ENCODE measurements around the gene ZFP64.

The ZFP64 gene

DNA sequence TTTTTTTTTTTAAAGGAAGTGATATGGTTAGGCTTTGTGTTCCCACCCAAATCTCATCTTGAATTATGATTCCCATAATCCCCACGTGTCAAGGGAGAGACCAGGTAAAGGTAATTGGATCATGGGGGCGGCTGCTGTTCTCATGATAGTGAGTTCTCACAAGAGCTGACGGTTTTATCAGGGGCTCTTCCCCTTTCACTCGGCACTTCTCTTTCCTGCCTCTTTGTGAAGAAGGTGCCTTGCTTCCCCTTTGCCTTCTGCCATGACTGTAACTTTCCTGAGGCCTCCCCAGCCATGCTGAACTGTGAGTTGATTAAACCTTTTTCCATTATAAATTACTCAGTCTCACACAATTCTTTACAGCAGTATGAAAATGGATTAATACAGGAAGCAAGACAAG, 64.3 kb downstream of the ZFP64 start:
- H3K4me3 ChIP-seq (replicated peaks in 1 of 2; ENCODE audit: low read depth in 2 of 2, low read length in 2 of 2), result no peak overlapping the region
- no peak for DNase-seq (ENCODE audit: low read depth in 2 of 2)
- TF ChIP-seq, protein P1, sequence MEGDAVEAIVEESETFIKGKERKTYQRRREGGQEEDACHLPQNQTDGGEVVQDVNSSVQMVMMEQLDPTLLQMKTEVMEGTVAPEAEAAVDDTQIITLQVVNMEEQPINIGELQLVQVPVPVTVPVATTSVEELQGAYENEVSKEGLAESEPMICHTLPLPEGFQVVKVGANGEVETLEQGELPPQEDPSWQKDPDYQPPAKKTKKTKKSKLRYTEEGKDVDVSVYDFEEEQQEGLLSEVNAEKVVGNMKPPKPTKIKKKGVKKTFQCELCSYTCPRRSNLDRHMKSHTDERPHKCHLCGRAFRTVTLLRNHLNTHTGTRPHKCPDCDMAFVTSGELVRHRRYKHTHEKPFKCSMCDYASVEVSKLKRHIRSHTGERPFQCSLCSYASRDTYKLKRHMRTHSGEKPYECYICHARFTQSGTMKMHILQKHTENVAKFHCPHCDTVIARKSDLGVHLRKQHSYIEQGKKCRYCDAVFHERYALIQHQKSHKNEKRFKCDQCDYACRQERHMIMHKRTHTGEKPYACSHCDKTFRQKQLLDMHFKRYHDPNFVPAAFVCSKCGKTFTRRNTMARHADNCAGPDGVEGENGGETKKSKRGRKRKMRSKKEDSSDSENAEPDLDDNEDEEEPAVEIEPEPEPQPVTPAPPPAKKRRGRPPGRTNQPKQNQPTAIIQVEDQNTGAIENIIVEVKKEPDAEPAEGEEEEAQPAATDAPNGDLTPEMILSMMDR (IDR thresholded peaks at IDR 0.05; ENCODE audit: low read depth, low read length), result no peak

DNA sequence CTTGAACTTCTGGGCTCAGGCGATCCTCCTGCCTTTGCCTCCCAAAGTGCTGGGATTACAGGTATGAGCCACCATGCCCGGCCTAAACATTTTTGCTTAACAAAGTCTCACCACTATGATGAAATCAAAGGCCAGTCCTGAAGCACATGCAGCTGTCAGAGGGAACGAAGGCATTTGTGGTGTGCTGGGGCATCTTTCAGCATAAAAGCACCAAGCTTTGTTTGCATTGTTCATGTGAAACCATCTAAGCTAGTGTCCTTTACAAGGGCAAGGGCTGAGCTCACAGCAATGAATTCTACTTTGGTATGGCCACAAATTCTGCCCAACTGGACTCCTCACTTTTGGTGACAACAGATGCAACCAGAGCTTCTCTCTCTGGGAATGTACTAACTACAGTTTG, 66.8 kb downstream of the ZFP64 start:
- no peak for DNase-seq (ENCODE audit: low read depth in 2 of 2)
- TF ChIP-seq, protein P1 (IDR thresholded peaks at IDR 0.05; ENCODE audit: low read depth, low read length), result no peak

DNA sequence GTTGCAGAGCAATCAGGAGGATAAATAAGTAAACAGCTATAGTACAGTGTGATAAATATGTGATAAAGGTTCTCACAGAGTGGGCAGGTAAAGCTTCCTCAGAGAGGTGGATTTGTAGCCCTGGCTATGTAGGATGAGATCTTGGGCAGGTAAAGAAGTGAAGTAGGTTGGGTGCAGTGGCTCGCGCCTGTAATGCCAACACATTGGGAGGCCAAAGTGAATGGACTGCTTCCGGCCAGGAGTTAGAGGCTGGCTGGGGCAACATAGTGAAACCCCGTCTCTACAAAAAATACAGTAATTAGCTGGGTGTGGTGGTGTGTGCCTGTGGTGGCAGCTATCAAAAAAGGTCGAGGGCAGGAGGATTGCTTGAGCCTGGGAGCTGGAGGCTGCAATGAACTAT, 72.9 kb downstream of the ZFP64 start:
- DNase-seq (ENCODE audit: low read depth in 2 of 2), result no peak
- no peak overlapping the region for H3K4me3 ChIP-seq (replicated peaks in 1 of 2; ENCODE audit: low read depth in 2 of 2, low read length in 2 of 2)
- TF ChIP-seq, protein P1 (IDR thresholded peaks at IDR 0.05; ENCODE audit: low read depth, low read length), result no peak

More for the DNA sequence above, 66.8 kb downstream of the ZFP64 start:
- no peak overlapping the region for H3K4me3 ChIP-seq (replicated peaks in 1 of 2; ENCODE audit: low read depth in 2 of 2, low read length in 2 of 2)

DNA sequence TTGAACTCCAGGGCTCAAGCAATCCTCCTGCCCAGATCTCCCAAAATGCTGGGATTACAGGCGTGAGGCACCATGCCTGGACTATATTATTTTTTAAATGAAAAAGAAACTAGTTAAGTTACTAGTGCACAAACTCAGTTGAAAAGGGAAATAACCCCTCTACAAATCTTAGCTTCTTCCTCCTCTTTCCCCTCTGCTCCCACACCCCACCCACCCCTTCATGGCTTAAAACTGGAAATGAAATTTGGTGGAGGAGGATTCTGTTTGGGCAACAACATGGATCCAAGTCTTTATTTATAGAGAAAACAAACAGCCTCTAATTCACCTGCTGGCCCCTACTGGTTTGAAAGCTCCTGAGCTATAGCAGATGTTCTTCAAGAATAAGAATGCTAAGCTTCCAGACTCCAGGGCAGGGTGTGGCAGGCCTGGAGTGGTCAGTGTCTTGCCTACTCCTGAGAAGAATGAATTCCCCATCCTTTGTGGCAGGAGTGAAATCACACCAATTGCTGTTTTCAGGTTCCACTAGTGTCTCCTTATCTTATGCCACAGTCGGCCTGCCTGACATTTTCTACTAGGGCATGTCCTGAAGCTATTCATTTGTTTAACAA, 73.5 kb downstream of the ZFP64 start:
- no peak overlapping the region for H3K4me3 ChIP-seq (replicated peaks in 1 of 2; ENCODE audit: low read depth in 2 of 2, low read length in 2 of 2)
- TF ChIP-seq, protein P1 (IDR thresholded peaks at IDR 0.05; ENCODE audit: low read depth, low read length), result no peak
- DNase-seq (ENCODE audit: low read depth in 2 of 2), result no peak

DNA sequence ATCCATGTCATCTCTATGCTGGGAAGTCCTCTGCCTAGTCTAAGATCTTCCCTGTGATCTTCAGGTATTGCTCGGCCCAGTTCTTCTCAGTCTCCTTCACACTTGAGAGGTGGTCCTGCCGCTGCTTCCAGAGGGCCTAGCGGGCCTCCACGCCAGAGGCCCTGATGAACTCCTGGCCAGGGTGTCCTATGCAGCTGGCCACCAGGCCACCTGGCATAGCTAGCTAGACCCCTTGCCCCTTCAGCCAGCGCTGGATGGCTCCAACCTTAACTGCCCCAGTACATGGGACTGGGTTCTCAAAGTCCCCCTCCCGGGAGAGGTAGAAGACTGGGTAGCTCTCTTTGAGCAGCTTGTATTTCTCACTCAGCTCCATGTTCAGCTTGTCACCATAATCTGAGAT, 81.1 kb downstream of the ZFP64 start:
- no peak for DNase-seq (ENCODE audit: low read depth in 2 of 2)
- TF ChIP-seq, protein P1 (IDR thresholded peaks at IDR 0.05; ENCODE audit: low read depth, low read length), result no peak
- H3K4me3 ChIP-seq (replicated peaks in 1 of 2; ENCODE audit: low read depth in 2 of 2, low read length in 2 of 2), result no peak overlapping the region

DNA sequence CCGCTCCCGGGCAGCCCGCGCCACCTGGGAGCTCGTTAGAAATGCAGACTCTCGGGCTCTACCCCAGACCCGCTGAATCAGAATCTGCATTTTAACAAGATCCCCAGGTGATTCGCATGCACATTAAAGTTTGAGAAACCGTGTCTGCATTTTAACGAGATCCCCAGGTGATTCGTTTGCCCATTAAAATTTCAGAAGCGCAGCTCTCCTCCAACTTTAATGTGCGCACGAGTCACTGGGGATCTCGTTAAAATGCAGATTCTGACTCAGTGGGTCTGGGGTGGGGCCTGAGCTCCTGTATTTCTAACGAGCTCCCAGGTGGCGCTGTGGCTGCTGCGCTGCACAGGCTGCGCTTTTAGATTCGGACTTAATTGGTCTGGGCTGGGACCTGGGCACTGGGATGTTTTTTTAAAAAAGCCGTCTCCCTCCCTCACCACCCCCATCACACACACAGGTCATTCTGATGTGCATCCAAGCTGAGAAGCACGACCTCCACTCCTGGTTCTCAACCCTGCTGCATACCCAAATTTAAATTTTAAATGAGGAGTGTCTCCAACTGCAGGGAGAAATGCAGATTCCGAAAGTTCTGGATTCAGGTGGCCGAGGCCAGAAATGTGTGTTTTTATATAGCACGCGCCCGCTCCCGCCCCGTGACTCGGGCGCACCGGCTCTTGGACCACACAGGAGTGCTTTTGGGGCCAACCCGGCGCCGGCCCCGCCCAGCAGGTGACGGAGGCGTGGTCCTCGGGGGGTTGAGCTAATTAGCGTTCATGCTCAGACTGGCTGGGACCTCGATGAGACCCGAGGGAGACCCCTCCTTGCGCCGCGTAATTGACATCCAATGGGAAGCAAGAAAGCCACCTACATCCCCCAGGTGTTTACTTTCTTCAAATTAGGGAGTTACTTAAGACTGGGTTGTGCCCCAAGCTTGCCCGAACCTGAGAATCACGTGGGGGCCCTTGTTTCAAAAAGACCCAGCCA, 85.8 kb downstream of the ZFP64 start:
- H3K4me3 ChIP-seq (replicated peaks in 1 of 2; ENCODE audit: low read depth in 2 of 2, low read length in 2 of 2), result peak overlapping the region; percentile 52 to 58
- TF ChIP-seq, protein P1 (IDR thresholded peaks at IDR 0.05; ENCODE audit: low read depth, low read length), result peak; percentile 27
- peak; percentile 27 to 53 for DNase-seq (ENCODE audit: low read depth in 2 of 2)
